ENCODE data around the gene EHMT1. TPM values are rescaled to one million over a fixed set of nuclear protein-coding genes. Genes with fewer than 3 reads are reported as not detected.
A peak's percentile ranks its signal among the peaks of the same experiment; 100 is the strongest.
"Not testable (repeated sequence)": the region's sequence is repeated elsewhere in the genome, so short reads cannot be mapped to it uniquely, and the experiment has no call there.

Gene EHMT1
- total and polyA plus RNA-seq, 2 donors (not counting 1 experiment from before 2014, with no cell fraction given), result 101 to 394 TPM

DNA sequence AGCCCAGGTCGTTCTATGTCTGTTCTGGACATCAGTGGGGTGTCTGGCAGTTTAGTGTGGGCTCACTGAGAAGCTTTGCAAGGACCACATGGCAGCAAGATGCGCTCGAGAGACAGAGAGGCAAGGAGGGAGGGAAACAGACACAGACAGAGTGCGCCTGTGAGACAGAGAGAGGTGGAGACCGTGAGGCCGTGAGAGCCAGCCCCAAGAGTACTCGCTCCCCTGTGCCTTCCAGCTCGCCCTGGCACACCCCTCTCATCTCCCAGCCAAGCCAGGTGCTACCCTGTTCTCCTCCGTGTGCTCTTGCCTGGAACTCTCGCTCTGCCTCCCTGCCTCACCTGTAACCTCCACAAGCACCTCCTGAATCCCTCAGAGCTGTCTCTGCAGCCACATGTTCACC lies 106.8 kb downstream of the EHMT1 start:
- no peak for TF ChIP-seq CTCF (IDR thresholded peaks at IDR 0.05)
- no peak for TF ChIP-seq EZH2 (IDR thresholded peaks at IDR 0.05; ENCODE audit: borderline replicate concordance, insufficient read depth, low read depth, low read length, poor library complexity, severe bottlenecking)
- peaks cover 47% of the 10 kb centered on the region for H3K4me1 Mint-ChIP-seq
- Histone ChIP-seq H4K20me1 (ENCODE audit: control insufficient read depth, insufficient read depth, low read length, poor library complexity, severe bottlenecking) (peaks cover 9% of the 10 kb centered on the region), H3K4me1 (ENCODE audit: control insufficient read depth in 2 of 2, insufficient read depth in 2 of 2, low read length in 2 of 2) (peaks cover 24 to 30% of the 10 kb centered on the region in 2 donors), H3K79me2 (ENCODE audit: control insufficient read depth, insufficient read depth, low read length) (peaks cover 70% of the 10 kb centered on the region), H3K27me3 (replicated peaks in 1 of 4; ENCODE audit: control extremely low read depth in 1 of 4, control insufficient read depth in 3 of 4, insufficient read depth in 4 of 4, low read length in 3 of 4) (no peaks in the 10 kb centered on the region), H3K27ac (ENCODE audit: low read length in 2 of 2) (peak overlapping the region in 1 of 2 donors; percentile 93), H2AFZ (ENCODE audit: insufficient read depth, low read depth, low read length, poor library complexity, severe bottlenecking) (no peak overlapping the region), H3K4me3 (ENCODE audit: control extremely low read depth in 1 of 5, extremely low read depth in 1 of 5, insufficient read depth in 1 of 5, low read depth in 2 of 5, low read length in 4 of 5) (no peak overlapping the region), H3K4me2 (replicated peaks; ENCODE audit: low read depth, low read length, poor library complexity, severe bottlenecking) (no peak overlapping the region), H3K9me3 (ENCODE audit: control extremely low read depth in 1 of 3, control insufficient read depth in 2 of 3, insufficient read depth in 1 of 3, low read length in 2 of 3) (peaks cover 0 to 32% (median 0%) of the 10 kb centered on the region in 3 donors), H3K36me3 (replicated peaks in 1 of 2; ENCODE audit: control extremely low read depth in 1 of 2, control insufficient read depth in 1 of 2, extremely low read depth in 1 of 2, insufficient read depth in 2 of 2, low read length in 1 of 2) (peaks cover 1 to 48% of the 10 kb centered on the region in 2 experiments), H3K9ac (ENCODE audit: low read length) (no peak overlapping the region)
- H3K27ac Mint-ChIP-seq, result peak overlapping the region; percentile 79
- CTCF ChIA-PET, result no interaction called here
- H3K27me3 Mint-ChIP-seq, result no peaks in the 10 kb centered on the region
- intact Hi-C loops (cut with micrococcal nuclease), result no loop called here
- no peaks in the 10 kb centered on the region for H3K9me3 Mint-ChIP-seq (ENCODE audit: insufficient read depth)
- POLR2A ChIA-PET, result interaction anchor here (0.9 kb wide), 1 partner anchor 35 kb away, joined by 3 read pairs; no protein-coding TSS in a partner anchor
- WGBS (ENCODE audit: insufficient coverage), result over 99% methylated on average over 10 of the region's 10 CpGs
- ATAC-seq (ENCODE audit: low read depth) (no peak), DNase-seq (no peak)
- H3K4me3 Mint-ChIP-seq, result no peak overlapping the region

GRCh38 chr9:137726336-137726735 lies 107.5 kb downstream of the EHMT1 start:
- H3K9me3 Mint-ChIP-seq (ENCODE audit: insufficient read depth); H3K9ac ChIP-seq (ENCODE audit: low read length); H3K27ac ChIP-seq (ENCODE audit: low read length in 2 of 2); H2AFZ ChIP-seq (ENCODE audit: insufficient read depth, low read depth, low read length, poor library complexity, severe bottlenecking); intact Hi-C loops (cut with micrococcal nuclease); H3K4me3 ChIP-seq (ENCODE audit: control extremely low read depth in 1 of 5, extremely low read depth in 1 of 5, insufficient read depth in 1 of 5, low read depth in 2 of 5, low read length in 4 of 5); H3K4me2 ChIP-seq (replicated peaks; ENCODE audit: low read depth, low read length, poor library complexity, severe bottlenecking); CTCF ChIA-PET; H3K27me3 Mint-ChIP-seq; DNase-seq; H4K20me1 ChIP-seq (ENCODE audit: control insufficient read depth, insufficient read depth, low read length, poor library complexity, severe bottlenecking); H3K27me3 ChIP-seq (replicated peaks in 1 of 4; ENCODE audit: control extremely low read depth in 1 of 4, control insufficient read depth in 3 of 4, insufficient read depth in 4 of 4, low read length in 3 of 4); H3K4me3 Mint-ChIP-seq: not testable (repeated sequence)
- peak; percentile 85 for ATAC-seq (ENCODE audit: low read depth)
- Histone ChIP-seq H3K79me2 (ENCODE audit: control insufficient read depth, insufficient read depth, low read length) (peaks cover 77% of the 10 kb centered on the region), H3K36me3 (replicated peaks in 1 of 2; ENCODE audit: control extremely low read depth in 1 of 2, control insufficient read depth in 1 of 2, extremely low read depth in 1 of 2, insufficient read depth in 2 of 2, low read length in 1 of 2) (peaks cover 1 to 52% of the 10 kb centered on the region in 2 experiments), H3K4me1 (ENCODE audit: control insufficient read depth in 2 of 2, insufficient read depth in 2 of 2, low read length in 2 of 2) (peaks cover 24 to 30% of the 10 kb centered on the region in 2 donors), H3K9me3 (ENCODE audit: control extremely low read depth in 1 of 3, control insufficient read depth in 2 of 3, insufficient read depth in 1 of 3, low read length in 2 of 3) (peaks cover 0 to 32% (median 0%) of the 10 kb centered on the region in 3 donors)
- POLR2A ChIA-PET, result interaction anchor here (0.9 kb wide), 1 partner anchor 34 kb away, joined by 3 read pairs; no protein-coding TSS in a partner anchor
- 100% methylated on average over 3 of the region's 19 CpGs for WGBS (ENCODE audit: insufficient coverage)
- H3K27ac Mint-ChIP-seq, result peak overlapping the region; percentile 79
- peaks cover 47% of the 10 kb centered on the region for H3K4me1 Mint-ChIP-seq
